Right lobe of liver (tissue), 4 donors: ENCODE results near the gene ZCCHC4.

Source experiments
- CTCF ChIP-seq, 4 donors: fragments of 200-600 bp in 3 of 4; fragments of 450-650 bp in 1 of 4; IDR thresholded peaks; one replicate each; pipeline versions ENCODE4 v1.5.1 to v1.8.0; 2016 to 2022; ENCODE audit warnings: antibody characterized with exemption in 4 of 4, mild to moderate bottlenecking in 2 of 4
- POLR2A ChIP-seq: fragments of 450-650 bp; IDR thresholded peaks from one replicate; pipeline ENCODE4 v1.6.1; 2017; ENCODE audit warnings: antibody characterized with exemption, mild to moderate bottlenecking
- donor health status: DM: no; HTN: no; CAD: no.
- donor health status: DM: no; HTN: no; CAD: no.
- donor health status: DM: no; HTN: yes; CAD: no.

- TF ChIP-seq CTCF (IDR thresholded peaks at IDR 0.05) = no peak
- TF ChIP-seq POLR2A = no peak
Measured at GRCh38 chr4:25290490-25291067, 22.0 kb upstream of the ZCCHC4 start.
